ENCODE results near the gene TBC1D22A.

DNA sequence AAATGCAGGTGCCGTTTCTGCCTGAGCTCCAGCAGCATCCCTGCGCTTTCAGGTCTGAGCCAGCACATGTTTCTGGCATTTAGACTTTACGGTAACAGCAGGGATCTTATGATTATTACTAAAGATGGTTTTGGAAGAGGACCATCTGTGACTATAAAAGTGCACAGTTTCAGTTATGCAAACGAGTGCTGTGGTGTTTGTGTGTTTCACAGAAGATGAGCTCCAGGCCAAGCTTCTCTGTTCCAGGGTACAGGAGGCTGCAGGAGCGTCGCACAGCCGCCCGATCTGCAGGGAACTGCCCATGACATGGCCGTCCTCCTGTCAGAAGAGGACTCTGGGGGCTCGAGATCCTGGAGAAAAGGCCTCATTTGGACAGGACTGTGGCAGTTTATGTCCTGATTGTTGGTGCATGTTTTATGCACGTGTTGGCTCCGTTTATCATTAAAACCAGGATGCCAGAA, 297.3 kb downstream of the TBC1D22A start:
- TF ChIP-seq, protein P1, sequence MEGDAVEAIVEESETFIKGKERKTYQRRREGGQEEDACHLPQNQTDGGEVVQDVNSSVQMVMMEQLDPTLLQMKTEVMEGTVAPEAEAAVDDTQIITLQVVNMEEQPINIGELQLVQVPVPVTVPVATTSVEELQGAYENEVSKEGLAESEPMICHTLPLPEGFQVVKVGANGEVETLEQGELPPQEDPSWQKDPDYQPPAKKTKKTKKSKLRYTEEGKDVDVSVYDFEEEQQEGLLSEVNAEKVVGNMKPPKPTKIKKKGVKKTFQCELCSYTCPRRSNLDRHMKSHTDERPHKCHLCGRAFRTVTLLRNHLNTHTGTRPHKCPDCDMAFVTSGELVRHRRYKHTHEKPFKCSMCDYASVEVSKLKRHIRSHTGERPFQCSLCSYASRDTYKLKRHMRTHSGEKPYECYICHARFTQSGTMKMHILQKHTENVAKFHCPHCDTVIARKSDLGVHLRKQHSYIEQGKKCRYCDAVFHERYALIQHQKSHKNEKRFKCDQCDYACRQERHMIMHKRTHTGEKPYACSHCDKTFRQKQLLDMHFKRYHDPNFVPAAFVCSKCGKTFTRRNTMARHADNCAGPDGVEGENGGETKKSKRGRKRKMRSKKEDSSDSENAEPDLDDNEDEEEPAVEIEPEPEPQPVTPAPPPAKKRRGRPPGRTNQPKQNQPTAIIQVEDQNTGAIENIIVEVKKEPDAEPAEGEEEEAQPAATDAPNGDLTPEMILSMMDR (IDR thresholded peaks at IDR 0.05; ENCODE audit: low read length): no peak
- TF ChIP-seq EZH2phosphoT487 (IDR thresholded peaks at IDR 0.05; ENCODE audit: low read length) (no peak), EZH2 (optimal IDR thresholded peaks at IDR 0.05; ENCODE audit: low read depth, low read length) (no peak)
